Gastrocnemius medialis (tissue), 4 donors: ENCODE measurements around the gene APOL3. TPM values are rescaled to one million over a fixed set of nuclear protein-coding genes. Genes with fewer than 3 reads are reported as not detected.
"Not testable (repeated sequence)": the region's sequence is repeated elsewhere in the genome, so short reads cannot be mapped to it uniquely, and the experiment has no call there.

Experiments
- ATAC-seq, 2 donors: fragments of 150-250 bp; one replicate each; pipeline ENCODE4 v1.9.1; 2016
- DNase-seq, 2 donors: peaks; one replicate each; pipeline ENCODE4 v3.0.0-alpha.2; 2019
- H3K27ac ChIP-seq, 4 donors: fragments of 200-600 bp; sonication (generic); 1 replicate in 1 of 4; 2 replicates in 3 of 4; pipeline ENCODE4 v1.5.1; 2016 to 2018; ENCODE audit warnings: mild to moderate bottlenecking in 2 of 4, moderate library complexity in 1 of 4
- H3K27me3 ChIP-seq, 3 donors: fragments of 200-600 bp; sonication (generic) in 2 of 3; 1 replicate in 1 of 3; 2 replicates in 2 of 3; pipeline versions ENCODE4 v1.5.1 to v1.6.0; 2016 to 2019; ENCODE audit warnings: mild to moderate bottlenecking in 1 of 3, moderate library complexity in 1 of 3
- H3K36me3 ChIP-seq, 2 donors: fragments of 200-600 bp; sonication (generic) in 1 of 2; one replicate each; pipeline ENCODE4 v1.5.1; 2017 to 2018
- H3K4me1 ChIP-seq, 2 donors: fragments of 200-600 bp; sonication (generic) in 1 of 2; one replicate each; pipeline ENCODE4 v1.5.1; 2016 to 2017; ENCODE audit warnings: mild to moderate bottlenecking in 2 of 2
- H3K4me3 ChIP-seq, 4 donors: fragments of 200-600 bp; sonication (generic) in 3 of 4; 1 replicate in 1 of 4; 2 replicates in 3 of 4; pipeline ENCODE4 v1.5.1; 2016 to 2019; ENCODE audit warnings: mild to moderate bottlenecking in 2 of 4
- H3K9me3 ChIP-seq, 3 donors: fragments of 200-600 bp; sonication (generic) in 2 of 3; 1 replicate in 1 of 3; 2 replicates in 2 of 3; pipeline ENCODE4 v1.5.1; 2016 to 2019
- POLR2A ChIP-seq, 2 donors: fragments of 450-650 bp; IDR thresholded peaks; one replicate each; pipeline ENCODE4 v1.6.1; 2017; ENCODE audit warnings: antibody characterized with exemption in 2 of 2, mild to moderate bottlenecking in 2 of 2, moderate library complexity in 2 of 2
- in situ Hi-C, 4 donors: fragments of 200-750 bp; cut with MboI; loops; one replicate each; pipeline versions ENCODE4 v1.15.0 to v1.8.0; 2017; ENCODE audit warnings: low sequenced_read_pairs in 4 of 4
- intact Hi-C: fragments of 100-400 bp; cut with DNase I; formaldehyde crosslinking; loops from one replicate; pipeline ENCODE4 v1.15.1; 2023; ENCODE audit warnings: low total_unique reads
- total RNA-seq, 4 donors: library from RNA; depleted of rRNA; stranded (reverse); fragments of >200 nt; gene quantifications; one replicate each; pipeline versions ENCODE4 v1.1.0 to v1.2.3, GENCODE V29; 2016
- TF ChIP-seq, protein P1 (sequence below), 5 experiments: fragments of 450-650 bp in 3 of 5; fragments of 200-600 bp in 2 of 5; sonication (generic) in 2 of 5; IDR thresholded peaks in 4 of 5; conservative IDR thresholded peaks in 1 of 5; 1 replicate in 4 of 5; 2 replicates in 1 of 5; pipeline ENCODE4 v1.5.1; 2016 to 2019; ENCODE audit warnings: antibody characterized with exemption in 5 of 5, mild to moderate bottlenecking in 3 of 5, moderate library complexity in 3 of 5

Gene APOL3
- total RNA-seq, 4 donors from 2014 or later: 16.6 to 23.4 (median 19.3) TPM

DNA sequence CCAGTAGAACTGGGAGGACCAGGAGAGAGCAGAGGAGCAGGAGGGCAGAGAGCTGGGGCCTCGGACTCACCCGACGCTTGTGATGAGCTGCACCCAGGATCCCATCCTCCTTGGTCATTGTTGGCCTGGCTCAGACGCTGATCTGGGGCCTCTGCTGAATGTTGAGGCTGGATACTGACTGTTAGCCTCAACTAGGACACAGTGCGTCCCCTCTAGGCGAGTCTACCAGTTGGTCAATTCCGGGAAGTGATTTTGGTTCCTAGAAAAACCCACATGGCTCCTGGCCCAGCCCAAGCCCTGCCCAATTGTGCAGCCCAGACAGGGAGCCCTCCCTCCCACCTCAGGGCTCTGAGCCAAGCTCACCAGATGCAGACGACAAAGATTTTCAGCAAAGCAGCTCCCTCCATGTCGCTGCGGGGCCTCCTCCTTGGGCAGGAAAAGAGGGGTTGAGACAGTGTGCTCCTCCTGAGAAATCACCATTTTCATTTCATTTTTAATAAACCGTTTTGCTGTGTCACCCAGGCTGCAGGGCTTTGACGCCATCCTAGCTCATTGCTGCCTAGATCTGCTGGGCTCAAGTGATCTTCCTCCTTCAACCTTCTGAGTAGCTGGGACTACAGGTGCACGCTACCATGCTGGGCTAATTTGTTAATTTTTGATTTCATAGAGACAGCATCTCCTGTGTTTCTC is 41.2 kb upstream of the APOL3 start, which contains the start of gene APOL4:
TSS of gene APOL4 (minus strand) at position 180 of the 690 bp plus-strand sequence. CDS start at position 105, 75 bp downstream.
- in situ Hi-C loops (no loop called here), intact Hi-C loops (loop anchor here (2.0 kb wide), 1 partner anchor 53 kb away; no protein-coding TSS in a partner anchor)
- no peaks in the 10 kb centered on the region for H3K27me3 ChIP-seq
- DNase-seq (peak; percentile 42 to 66), ATAC-seq (peak; percentile 75)
- H3K4me1 ChIP-seq: peaks cover 0 to 16% of the 10 kb centered on the region in 2 donors
- peak within 1 kb of the TSS in 3 of 4 donors; percentile 34 to 63 (median 55) for H3K27ac ChIP-seq
- no peaks in the 10 kb centered on the region for H3K36me3 ChIP-seq
- no peaks in the 10 kb centered on the region for H3K9me3 ChIP-seq
- TF ChIP-seq, protein P1, sequence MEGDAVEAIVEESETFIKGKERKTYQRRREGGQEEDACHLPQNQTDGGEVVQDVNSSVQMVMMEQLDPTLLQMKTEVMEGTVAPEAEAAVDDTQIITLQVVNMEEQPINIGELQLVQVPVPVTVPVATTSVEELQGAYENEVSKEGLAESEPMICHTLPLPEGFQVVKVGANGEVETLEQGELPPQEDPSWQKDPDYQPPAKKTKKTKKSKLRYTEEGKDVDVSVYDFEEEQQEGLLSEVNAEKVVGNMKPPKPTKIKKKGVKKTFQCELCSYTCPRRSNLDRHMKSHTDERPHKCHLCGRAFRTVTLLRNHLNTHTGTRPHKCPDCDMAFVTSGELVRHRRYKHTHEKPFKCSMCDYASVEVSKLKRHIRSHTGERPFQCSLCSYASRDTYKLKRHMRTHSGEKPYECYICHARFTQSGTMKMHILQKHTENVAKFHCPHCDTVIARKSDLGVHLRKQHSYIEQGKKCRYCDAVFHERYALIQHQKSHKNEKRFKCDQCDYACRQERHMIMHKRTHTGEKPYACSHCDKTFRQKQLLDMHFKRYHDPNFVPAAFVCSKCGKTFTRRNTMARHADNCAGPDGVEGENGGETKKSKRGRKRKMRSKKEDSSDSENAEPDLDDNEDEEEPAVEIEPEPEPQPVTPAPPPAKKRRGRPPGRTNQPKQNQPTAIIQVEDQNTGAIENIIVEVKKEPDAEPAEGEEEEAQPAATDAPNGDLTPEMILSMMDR (IDR thresholded peaks at IDR 0.05 in 4 of 5, conservative IDR thresholded peaks at IDR 0.05 in 1 of 5): no peak
- peak in 1 of 2 donors; percentile 28 for TF ChIP-seq POLR2A (IDR thresholded peaks at IDR 0.05)
- peak within 1 kb of the TSS in 1 of 4 donors; percentile 28 for H3K4me3 ChIP-seq

DNA sequence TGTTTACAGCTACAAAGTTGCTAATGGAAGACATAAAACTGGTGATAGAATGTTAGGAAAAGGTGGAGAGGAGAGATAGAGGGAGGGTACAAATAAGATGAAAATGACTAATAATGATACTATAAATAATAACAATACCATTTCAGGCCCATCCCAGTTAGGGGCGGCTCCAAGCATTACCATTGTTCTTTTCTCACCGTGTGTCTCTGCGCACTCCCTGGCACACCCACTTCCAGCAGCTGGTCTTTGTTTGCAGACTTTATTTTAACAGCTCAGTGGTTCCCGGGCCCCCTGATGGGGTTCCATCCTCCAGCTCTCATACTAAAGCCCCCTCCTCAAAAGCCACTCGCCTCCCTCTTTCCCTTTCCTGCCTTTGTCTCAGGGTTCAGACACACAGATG is 40.5 kb upstream of the APOL3 start:
- intact Hi-C loops: loop anchor here (2.0 kb wide), 1 partner anchor 54 kb away; no protein-coding TSS in a partner anchor
- DNase-seq, H3K27me3 ChIP-seq, H3K4me3 ChIP-seq, H3K9me3 ChIP-seq, H3K36me3 ChIP-seq, in situ Hi-C loops: not testable (repeated sequence)
- Histone ChIP-seq H3K27ac (peak overlapping the region in 2 of 4 donors; percentile 55 to 63), H3K4me1 (peaks cover 0 to 16% of the 10 kb centered on the region in 2 donors)
- peak in 1 of 2 donors; percentile 17 for ATAC-seq

DNA sequence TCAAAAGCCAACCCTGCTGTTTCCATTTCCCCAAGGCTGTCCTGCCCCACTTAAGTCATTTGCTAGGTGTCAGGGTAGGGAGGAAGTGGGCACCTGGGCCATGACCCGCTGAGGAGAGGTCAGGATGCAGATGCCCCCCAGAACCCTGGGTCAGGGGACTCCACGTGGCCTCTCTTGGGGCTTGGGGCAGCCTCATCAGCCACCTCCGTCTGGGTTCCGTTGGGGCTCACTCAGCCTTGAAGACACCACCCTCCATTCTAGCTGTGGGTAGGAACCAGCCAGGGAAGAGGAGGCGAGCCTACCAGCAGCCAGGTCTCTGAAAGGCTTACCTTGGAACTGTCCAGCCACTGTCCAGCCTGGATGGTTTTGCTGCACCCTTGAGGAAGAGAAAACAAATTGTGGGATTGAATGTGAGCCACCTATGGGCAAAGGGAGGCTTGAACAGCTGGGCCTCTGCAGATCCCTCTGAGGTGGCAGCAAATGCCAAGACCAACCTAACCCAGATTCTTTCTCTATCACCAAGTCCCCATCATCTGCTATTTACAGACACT is 38.5 kb upstream of the APOL3 start:
- peaks cover 0 to 16% of the 10 kb centered on the region in 2 donors for H3K4me1 ChIP-seq
- ATAC-seq: peak in 1 of 2 donors; percentile 23

DNA sequence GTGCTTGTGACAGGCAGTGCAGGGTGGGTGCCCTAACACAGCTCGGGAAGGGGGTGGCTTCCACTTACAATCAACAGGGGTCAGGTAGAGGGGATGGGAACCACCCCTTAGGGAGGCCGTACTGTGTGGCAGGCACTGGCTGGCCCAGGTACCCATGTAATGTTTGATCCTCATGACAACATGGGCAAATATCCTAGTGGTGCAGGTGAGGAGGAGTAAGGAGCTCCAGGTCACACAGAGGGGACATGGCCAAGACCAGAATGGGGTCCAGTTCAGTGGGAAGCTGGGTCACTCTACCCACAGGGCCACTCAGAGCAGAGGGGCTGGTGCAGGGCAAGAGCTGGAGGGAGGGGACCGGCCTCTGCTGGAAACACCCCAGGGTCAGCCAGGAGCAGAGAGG is 38.0 kb upstream of the APOL3 start:
- DNase-seq (no peak), ATAC-seq (no peak)
- Histone ChIP-seq H3K27ac (peak overlapping the region in 2 of 4 donors; percentile 48 to 58), H3K36me3 (no peaks in the 10 kb centered on the region), H3K27me3 (no peaks in the 10 kb centered on the region), H3K9me3 (no peaks in the 10 kb centered on the region), H3K4me1 (peaks cover 0 to 16% of the 10 kb centered on the region in 2 donors), H3K4me3 (no peak overlapping the region)
- TF ChIP-seq POLR2A (IDR thresholded peaks at IDR 0.05): no peak
- TF ChIP-seq, protein P1 (IDR thresholded peaks at IDR 0.05 in 4 of 5, conservative IDR thresholded peaks at IDR 0.05 in 1 of 5): no peak
- in situ Hi-C loops: loop anchor here in 1 of 4 donors (10.0 kb wide), 1 partner anchor 76 kb away; no protein-coding TSS in a partner anchor
- intact Hi-C loops: loop anchor here (2.0 kb wide), 2 partner anchors 22 to 88 kb away; no protein-coding TSS in a partner anchor

More for the DNA sequence above, 38.5 kb upstream of the APOL3 start:
- no peak overlapping the region for H3K27ac ChIP-seq
- H3K36me3 ChIP-seq: no peaks in the 10 kb centered on the region
- no peak overlapping the region for H3K4me3 ChIP-seq
- TF ChIP-seq, protein P1 (IDR thresholded peaks at IDR 0.05 in 4 of 5, conservative IDR thresholded peaks at IDR 0.05 in 1 of 5): no peak
- TF ChIP-seq POLR2A (IDR thresholded peaks at IDR 0.05): no peak
- H3K27me3 ChIP-seq: no peaks in the 10 kb centered on the region
- intact Hi-C loops (loop anchor here (2.0 kb wide), 2 partner anchors 22 to 88 kb away; no protein-coding TSS in a partner anchor), in situ Hi-C loops (loop anchor here in 1 of 4 donors (10.0 kb wide), 1 partner anchor 76 kb away; no protein-coding TSS in a partner anchor)
- no peaks in the 10 kb centered on the region for H3K9me3 ChIP-seq
- no peak for DNase-seq
